ENCODE data around the gene CASS4. TPM values are rescaled to one million over a fixed set of nuclear protein-coding genes. Genes with fewer than 3 reads are reported as not detected.
A peak's percentile ranks its signal among the peaks of the same experiment; 100 is the strongest.

CASS4 gene
- total and polyA plus RNA-seq, 9 of the 15 experiments (the other 6 are each of a cell fraction or from before 2014, with no cell fraction given) = 8.1 to 53.8 (median 26.7) TPM

GRCh38 chr20:56368351-56369134 lies 43.5 kb upstream of the CASS4 start:
- ATAC-seq (peak; percentile 26), DNase-seq (ENCODE audit: extremely low read depth in 1 of 4, low spot score in 3 of 4) (no peak), FAIRE-seq (peak; percentile 46)
- peaks cover 94% of the 10 kb centered on the region for H3K36me3 ChIP-seq (ENCODE audit: control insufficient read depth, insufficient read depth, low read length)
- H3K9ac ChIP-seq (ENCODE audit: insufficient read depth in 1 of 2, low read depth in 2 of 2, low read length in 2 of 2) = peak overlapping the region in 1 of 2 experiments; percentile 10; a peak in 1 of 4 replicates
- POLR2A ChIA-PET = interaction anchor here (0.6 to 2.2 kb wide), 8 partner anchors 8 to 1160 kb away, joined by 3 to 7 read pairs (median 5); partner anchors contain the start of genes AURKA, CASS4, CSTF1 and FAM210B
- H3K9me3 ChIP-seq (replicated peaks; ENCODE audit: control insufficient read depth, insufficient read depth, low read depth, low read length) = no peaks in the 10 kb centered on the region
- no peaks in the 10 kb centered on the region for H3K27me3 ChIP-seq (ENCODE audit: control insufficient read depth in 2 of 2, insufficient read depth in 2 of 2, low read length in 2 of 2)
- in situ Hi-C loops (cut with MboI) (loop anchor here (25.0 kb wide), 1 partner anchor 1281 kb away; no protein-coding TSS in a partner anchor), intact Hi-C loops (cut with micrococcal nuclease) (no loop called here)
- no TSS peak for BruUV-seq (replicated peaks)
- no peak overlapping the region for H3K4me2 ChIP-seq (ENCODE audit: insufficient read depth, low read length)
- peak overlapping the region; percentile 63; the same call in 2 of the 3 replicates for H3K27ac ChIP-seq (ENCODE audit: extremely low read depth, low read depth, low read length)
- 64% methylated on average over 6 of the region's 6 CpGs for WGBS (ENCODE audit: insufficient coverage, low coverage, missing lambda C conversion rate)
- H3K9me1 ChIP-seq (ENCODE audit: control insufficient read depth, insufficient read depth, low read length) = no peaks in the 10 kb centered on the region
- no peaks in the 10 kb centered on the region for H4K20me1 ChIP-seq (replicated peaks; ENCODE audit: control insufficient read depth, insufficient read depth, low read length)
- no peak overlapping the region for H2AFZ ChIP-seq (ENCODE audit: low read depth, low read length)
- no peak overlapping the region for H3K4me3 ChIP-seq
- peaks cover 29% of the 10 kb centered on the region for H3K79me2 ChIP-seq (ENCODE audit: control insufficient read depth, insufficient read depth, low read length)
- H3K4me1 ChIP-seq (replicated peaks in 1 of 2; ENCODE audit: control insufficient read depth in 2 of 2, insufficient read depth in 2 of 2, low read length in 2 of 2) = peaks cover 6 to 11% of the 10 kb centered on the region in 2 experiments
- CTCF ChIA-PET (ENCODE audit: low intra/inter-chr PET ratio) = no interaction called here
- TF ChIP-seq POLR2A (conservative IDR thresholded peaks at IDR 0.05) = peak; percentile 68; the same call in 1 of the 2 replicates
- peak; percentile 18; the same call in 1 of the 2 replicates for TF ChIP-seq USF1 (CRISPR knock-in tag; IDR thresholded peaks at IDR 0.05)
- TF ChIP-seq RAD51 (IDR thresholded peaks at IDR 0.05; ENCODE audit: borderline replicate concordance, low read depth) = peak; percentile 76
- 0 out of 2 replicates have a peak, but pooled peaks have one; percentile 25 for TF ChIP-seq ERF (CRISPR knock-in tag; IDR thresholded peaks at IDR 0.05)
- TF ChIP-seq TFE3 (CRISPR knock-in tag; IDR thresholded peaks at IDR 0.05) = peak; percentile 80
- 0 out of 2 replicates have a peak, but pooled peaks have one; percentile 26 for TF ChIP-seq ZNF592 (IDR thresholded peaks at IDR 0.05)
- peak; percentile 21; the same call in 1 of the 2 replicates for TF ChIP-seq USF2 (CRISPR knock-in tag; IDR thresholded peaks at IDR 0.05)
- no peak for TF ChIP-seq NFE2L1 (tag; IDR thresholded peaks at IDR 0.05; ENCODE audit: borderline replicate concordance, low read depth)
- TF ChIP-seq POLR2B (IDR thresholded peaks at IDR 0.05; ENCODE audit: low read depth, partially characterized antibody) = peak; percentile 13
- TF ChIP-seq C11orf30 (IDR thresholded peaks at IDR 0.05; ENCODE audit: low read depth) = 0 out of 2 replicates have a peak, but pooled peaks have one; percentile 12
- peak; percentile 81 for TF ChIP-seq TOE1 (IDR thresholded peaks at IDR 0.05; ENCODE audit: borderline replicate concordance)
- TF ChIP-seq TOE1 (CRISPR knock-in tag; IDR thresholded peaks at IDR 0.05; ENCODE audit: borderline replicate concordance, low read depth) = no peak
- no peak for TF ChIP-seq TCF7 (IDR thresholded peaks at IDR 0.05; ENCODE audit: borderline replicate concordance)
